ENCODE data around the gene CLCN5. TPM values are rescaled to one million over a fixed set of nuclear protein-coding genes. Genes with fewer than 3 reads are reported as not detected.
A peak's percentile ranks its signal among the peaks of the same experiment; 100 is the strongest.

CLCN5 gene
- total and polyA plus RNA-seq, 8 donors = 0.31 to 13.8 (median 1.6) TPM

DNA sequence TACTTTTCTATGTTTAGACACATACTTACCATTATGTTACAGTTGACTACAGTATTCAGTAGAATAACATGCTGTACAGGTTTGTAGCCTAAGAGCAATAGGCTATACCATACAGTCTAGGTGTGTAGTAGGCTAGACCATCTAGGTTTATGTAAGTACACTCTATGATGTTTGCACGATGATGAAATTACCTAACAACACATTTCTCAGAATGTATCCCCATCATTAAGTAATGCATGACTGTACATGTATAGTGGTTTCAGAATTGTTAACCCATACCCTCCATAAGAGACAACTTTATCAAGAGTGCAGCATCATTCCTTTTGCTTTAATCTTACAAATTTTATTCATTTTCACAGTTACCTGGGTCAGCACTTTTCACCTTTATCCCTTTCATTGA, 126.8 kb downstream of the CLCN5 start:
- DNase-seq = no peak
- intact Hi-C loops (cut with DNase I; ENCODE audit: low total_unique reads) = no loop called here
- WGBS, 5 donors = 74 to 97% (median 88%) methylated on average over 1 of the region's 1 CpG

DNA sequence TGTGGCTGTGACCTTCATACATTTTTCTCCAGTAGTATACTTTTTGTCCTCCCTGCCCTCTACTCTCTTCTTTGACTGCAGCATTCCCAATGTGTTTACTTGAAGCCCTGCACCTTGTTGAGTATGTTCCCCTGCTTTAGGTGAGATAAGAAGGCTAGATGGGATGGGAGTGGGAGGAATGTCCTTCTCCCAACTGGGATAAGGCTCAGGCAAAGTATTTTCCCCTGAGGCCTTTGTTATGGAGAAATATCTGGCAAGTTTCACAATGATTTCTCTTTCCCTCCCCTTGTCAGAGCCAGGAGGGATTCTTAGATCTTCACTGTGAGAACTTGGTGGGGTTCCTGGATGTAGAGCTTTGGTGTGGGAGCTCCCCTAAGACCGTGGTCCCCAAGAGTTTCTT, 131.8 kb downstream of the CLCN5 start:
- H3K27me3 ChIP-seq = no peaks in the 10 kb centered on the region
- H3K36me3 ChIP-seq = no peaks in the 10 kb centered on the region
- H3K9me3 ChIP-seq = no peaks in the 10 kb centered on the region
- no peaks in the 10 kb centered on the region for H3K4me1 ChIP-seq
- no peak for DNase-seq
- no peak overlapping the region for H3K27ac ChIP-seq
- intact Hi-C loops (cut with DNase I; ENCODE audit: low total_unique reads) = no loop called here
- TF ChIP-seq EP300 (IDR thresholded peaks at IDR 0.05) (no peak), POLR2A (IDR thresholded peaks at IDR 0.05) (no peak), POLR2AphosphoS5 (IDR thresholded peaks at IDR 0.05) (no peak)
- TF ChIP-seq, protein P1, sequence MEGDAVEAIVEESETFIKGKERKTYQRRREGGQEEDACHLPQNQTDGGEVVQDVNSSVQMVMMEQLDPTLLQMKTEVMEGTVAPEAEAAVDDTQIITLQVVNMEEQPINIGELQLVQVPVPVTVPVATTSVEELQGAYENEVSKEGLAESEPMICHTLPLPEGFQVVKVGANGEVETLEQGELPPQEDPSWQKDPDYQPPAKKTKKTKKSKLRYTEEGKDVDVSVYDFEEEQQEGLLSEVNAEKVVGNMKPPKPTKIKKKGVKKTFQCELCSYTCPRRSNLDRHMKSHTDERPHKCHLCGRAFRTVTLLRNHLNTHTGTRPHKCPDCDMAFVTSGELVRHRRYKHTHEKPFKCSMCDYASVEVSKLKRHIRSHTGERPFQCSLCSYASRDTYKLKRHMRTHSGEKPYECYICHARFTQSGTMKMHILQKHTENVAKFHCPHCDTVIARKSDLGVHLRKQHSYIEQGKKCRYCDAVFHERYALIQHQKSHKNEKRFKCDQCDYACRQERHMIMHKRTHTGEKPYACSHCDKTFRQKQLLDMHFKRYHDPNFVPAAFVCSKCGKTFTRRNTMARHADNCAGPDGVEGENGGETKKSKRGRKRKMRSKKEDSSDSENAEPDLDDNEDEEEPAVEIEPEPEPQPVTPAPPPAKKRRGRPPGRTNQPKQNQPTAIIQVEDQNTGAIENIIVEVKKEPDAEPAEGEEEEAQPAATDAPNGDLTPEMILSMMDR (IDR thresholded peaks at IDR 0.05) = no peak
- no peak overlapping the region for H3K4me3 ChIP-seq
- whole genome bisulfite sequencing, 5 donors = 40 to 100% (median 90%) methylated on average over 1 of the region's 1 CpG

More for the DNA sequence above, 126.8 kb downstream of the CLCN5 start:
- no peaks in the 10 kb centered on the region for H3K9me3 ChIP-seq
- no peaks in the 10 kb centered on the region for H3K4me1 ChIP-seq
- peaks cover 0 to 2% (median 0%) of the 10 kb centered on the region in 3 donors for H3K27me3 ChIP-seq
- no peak overlapping the region for H3K4me3 ChIP-seq
- no peak for TF ChIP-seq POLR2A (IDR thresholded peaks at IDR 0.05)
- no peaks in the 10 kb centered on the region for H3K36me3 ChIP-seq
- no peak overlapping the region for H3K27ac ChIP-seq

DNA sequence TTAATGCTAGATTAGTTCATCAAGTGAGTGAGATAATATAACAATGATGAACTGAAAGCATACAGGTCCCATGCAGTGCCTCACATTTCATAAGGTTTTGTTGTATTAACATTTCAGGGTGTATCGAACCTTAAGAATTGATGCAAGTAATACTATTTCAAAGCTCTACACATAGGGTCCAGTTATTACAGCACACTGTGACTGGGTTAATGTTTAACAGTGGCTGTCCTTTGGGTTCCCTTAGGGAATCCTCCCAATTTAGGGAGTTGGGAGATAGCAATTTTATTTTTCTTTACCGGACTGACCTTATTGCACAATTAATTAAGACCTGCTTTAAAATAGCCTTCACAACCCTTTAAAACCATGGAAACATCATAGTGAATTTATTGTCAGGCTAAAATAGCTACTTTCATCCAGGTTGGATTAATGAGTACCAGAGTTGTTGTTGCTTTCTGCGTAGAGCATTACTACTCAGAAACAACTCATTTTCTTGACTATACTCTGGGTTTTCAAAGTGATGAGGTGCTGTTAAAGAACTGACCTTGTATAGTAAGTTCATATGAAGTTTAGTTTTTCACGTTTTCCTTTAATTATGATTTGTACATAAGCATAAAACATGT, 144.0 kb downstream of the CLCN5 start:
- peaks cover 0 to 5% (median 0%) of the 10 kb centered on the region in 4 donors for H3K4me1 ChIP-seq
- no peak overlapping the region for H3K27ac ChIP-seq
- H3K4me3 ChIP-seq = no peak overlapping the region
- no peak for DNase-seq
- no peaks in the 10 kb centered on the region for H3K27me3 ChIP-seq
- 58 to 78% (median 69%) methylated on average over 4 of the region's 4 CpGs for WGBS, 5 donors
- H3K9me3 ChIP-seq = no peaks in the 10 kb centered on the region
- intact Hi-C loops (cut with DNase I; ENCODE audit: low total_unique reads) = no loop called here
- no peaks in the 10 kb centered on the region for H3K36me3 ChIP-seq
- TF ChIP-seq POLR2A (IDR thresholded peaks at IDR 0.05) (no peak), EP300 (IDR thresholded peaks at IDR 0.05) (no peak), POLR2AphosphoS5 (IDR thresholded peaks at IDR 0.05) (no peak)
- TF ChIP-seq, protein P1 (IDR thresholded peaks at IDR 0.05) = no peak

DNA sequence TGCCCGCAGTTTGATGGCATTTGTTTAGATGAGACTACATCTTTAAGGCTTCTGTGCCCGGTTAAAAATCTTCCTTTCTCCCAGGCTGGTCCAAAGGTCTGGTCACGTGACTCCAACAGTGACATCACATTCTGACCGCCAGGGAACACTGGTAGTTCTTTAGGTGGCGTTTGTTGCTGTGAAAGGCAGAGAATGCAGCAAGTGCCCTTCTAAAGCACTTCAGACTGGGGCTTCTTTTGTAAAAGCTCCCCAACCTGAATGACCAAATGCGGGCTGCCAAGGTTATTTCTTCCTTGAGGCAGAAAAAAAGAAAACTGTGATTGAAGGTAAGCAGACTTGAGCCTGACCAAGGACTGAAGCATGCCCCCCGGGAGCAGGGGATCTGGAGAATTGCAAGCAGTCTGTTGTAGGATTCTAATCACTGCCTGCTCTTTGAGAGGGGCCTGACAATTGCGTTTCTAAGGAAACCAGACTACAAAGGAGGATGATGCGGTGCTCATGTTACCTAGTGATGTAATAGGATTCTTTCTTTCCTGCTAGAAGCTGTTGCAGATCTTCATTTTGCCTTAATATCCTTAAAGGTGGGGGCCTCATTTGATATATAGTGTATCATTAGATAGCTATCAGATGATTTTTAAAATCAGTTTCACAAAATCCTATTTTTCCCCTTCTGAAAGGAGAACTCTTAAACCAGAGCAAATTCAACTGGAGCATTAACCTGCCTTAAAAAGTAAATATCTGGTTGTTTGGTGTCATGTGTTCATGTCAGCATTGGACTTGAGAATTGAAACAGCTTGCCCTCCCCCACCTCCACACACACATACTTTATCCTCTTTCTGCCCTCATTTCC, 145.3 kb downstream of the CLCN5 start:
- no peaks in the 10 kb centered on the region for H3K9me3 ChIP-seq
- no peak overlapping the region for H3K4me3 ChIP-seq
- no peak for TF ChIP-seq POLR2A (IDR thresholded peaks at IDR 0.05)
- TF ChIP-seq EP300 (IDR thresholded peaks at IDR 0.05) = no peak
- no peak for TF ChIP-seq POLR2AphosphoS5 (IDR thresholded peaks at IDR 0.05)
- TF ChIP-seq, protein P1 (IDR thresholded peaks at IDR 0.05) = no peak
- peak in 1 of 2 donors; percentile 77 for DNase-seq
- H3K4me1 ChIP-seq = peaks cover 0 to 5% (median 0%) of the 10 kb centered on the region in 4 donors
- no peaks in the 10 kb centered on the region for H3K27me3 ChIP-seq
- intact Hi-C loops (cut with DNase I; ENCODE audit: low total_unique reads) = no loop called here
- no peak overlapping the region for H3K27ac ChIP-seq
- no peaks in the 10 kb centered on the region for H3K36me3 ChIP-seq
- WGBS, 5 donors = 25 to 42% (median 34%) methylated on average over 9 of the region's 9 CpGs

DNA sequence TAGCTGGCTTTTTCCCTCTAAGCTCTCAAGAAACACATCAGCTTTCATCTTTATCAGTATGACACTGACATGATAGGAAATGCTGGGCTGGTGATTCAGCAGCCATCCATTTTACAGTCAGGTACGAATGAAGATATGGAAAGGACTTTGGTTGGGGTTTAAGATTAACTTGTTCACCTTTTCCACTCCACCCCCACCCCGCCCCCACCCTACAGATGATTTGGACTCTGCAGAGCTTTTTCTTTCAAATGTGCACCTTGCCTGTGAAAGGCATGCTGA, 145.8 kb downstream of the CLCN5 start:
- H3K4me3 ChIP-seq = no peak overlapping the region
- intact Hi-C loops (cut with DNase I; ENCODE audit: low total_unique reads) = no loop called here
- H3K4me1 ChIP-seq = peaks cover 0 to 5% (median 0%) of the 10 kb centered on the region in 4 donors
- H3K36me3 ChIP-seq = no peaks in the 10 kb centered on the region
- TF ChIP-seq POLR2AphosphoS5 (IDR thresholded peaks at IDR 0.05) (no peak), EP300 (IDR thresholded peaks at IDR 0.05) (no peak), POLR2A (IDR thresholded peaks at IDR 0.05) (no peak)
- TF ChIP-seq, protein P1 (IDR thresholded peaks at IDR 0.05) = no peak
- 46 to 78% (median 51%) methylated on average over 2 of the region's 2 CpGs for WGBS, 5 donors
- peaks cover 0 to 2% (median 0%) of the 10 kb centered on the region in 3 donors for H3K27me3 ChIP-seq
- no peak overlapping the region for H3K27ac ChIP-seq
- no peaks in the 10 kb centered on the region for H3K9me3 ChIP-seq
- DNase-seq = peak in 1 of 2 donors; percentile 10
